ENCODE measurements around the gene ZNHIT3.

DNA sequence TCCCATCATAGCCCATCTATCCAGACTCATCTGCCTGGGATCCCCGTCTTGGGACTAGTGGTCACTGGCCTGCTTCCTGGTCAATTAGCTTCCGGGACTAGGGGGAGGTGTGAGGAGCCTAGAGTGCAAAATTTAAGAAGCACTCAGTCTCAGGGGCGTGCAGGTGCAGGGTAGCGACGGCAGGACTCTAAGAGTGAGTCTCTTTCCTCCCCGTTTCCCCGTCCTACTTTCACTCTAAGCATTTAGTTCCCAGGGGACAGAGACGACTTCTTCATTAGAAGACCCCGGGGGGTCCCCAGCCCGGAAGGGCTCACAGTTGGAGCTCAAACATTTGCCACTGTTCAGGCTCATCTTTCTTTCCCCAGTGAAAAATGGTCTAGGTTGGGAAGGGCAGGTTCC, 677 bp upstream of the ZNHIT3 start:
- TF ChIP-seq, protein P1, sequence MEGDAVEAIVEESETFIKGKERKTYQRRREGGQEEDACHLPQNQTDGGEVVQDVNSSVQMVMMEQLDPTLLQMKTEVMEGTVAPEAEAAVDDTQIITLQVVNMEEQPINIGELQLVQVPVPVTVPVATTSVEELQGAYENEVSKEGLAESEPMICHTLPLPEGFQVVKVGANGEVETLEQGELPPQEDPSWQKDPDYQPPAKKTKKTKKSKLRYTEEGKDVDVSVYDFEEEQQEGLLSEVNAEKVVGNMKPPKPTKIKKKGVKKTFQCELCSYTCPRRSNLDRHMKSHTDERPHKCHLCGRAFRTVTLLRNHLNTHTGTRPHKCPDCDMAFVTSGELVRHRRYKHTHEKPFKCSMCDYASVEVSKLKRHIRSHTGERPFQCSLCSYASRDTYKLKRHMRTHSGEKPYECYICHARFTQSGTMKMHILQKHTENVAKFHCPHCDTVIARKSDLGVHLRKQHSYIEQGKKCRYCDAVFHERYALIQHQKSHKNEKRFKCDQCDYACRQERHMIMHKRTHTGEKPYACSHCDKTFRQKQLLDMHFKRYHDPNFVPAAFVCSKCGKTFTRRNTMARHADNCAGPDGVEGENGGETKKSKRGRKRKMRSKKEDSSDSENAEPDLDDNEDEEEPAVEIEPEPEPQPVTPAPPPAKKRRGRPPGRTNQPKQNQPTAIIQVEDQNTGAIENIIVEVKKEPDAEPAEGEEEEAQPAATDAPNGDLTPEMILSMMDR (IDR thresholded peaks at IDR 0.05; ENCODE audit: low read length), result no peak
- no peak for TF ChIP-seq EZH2 (IDR thresholded peaks at IDR 0.05; ENCODE audit: borderline replicate concordance, low read length)
